ENCODE data around the gene CNDP1.
"Not testable (repeated sequence)": the region's sequence is repeated elsewhere in the genome, so short reads cannot be mapped to it uniquely, and the experiment has no call there.

The CNDP1 gene

DNA sequence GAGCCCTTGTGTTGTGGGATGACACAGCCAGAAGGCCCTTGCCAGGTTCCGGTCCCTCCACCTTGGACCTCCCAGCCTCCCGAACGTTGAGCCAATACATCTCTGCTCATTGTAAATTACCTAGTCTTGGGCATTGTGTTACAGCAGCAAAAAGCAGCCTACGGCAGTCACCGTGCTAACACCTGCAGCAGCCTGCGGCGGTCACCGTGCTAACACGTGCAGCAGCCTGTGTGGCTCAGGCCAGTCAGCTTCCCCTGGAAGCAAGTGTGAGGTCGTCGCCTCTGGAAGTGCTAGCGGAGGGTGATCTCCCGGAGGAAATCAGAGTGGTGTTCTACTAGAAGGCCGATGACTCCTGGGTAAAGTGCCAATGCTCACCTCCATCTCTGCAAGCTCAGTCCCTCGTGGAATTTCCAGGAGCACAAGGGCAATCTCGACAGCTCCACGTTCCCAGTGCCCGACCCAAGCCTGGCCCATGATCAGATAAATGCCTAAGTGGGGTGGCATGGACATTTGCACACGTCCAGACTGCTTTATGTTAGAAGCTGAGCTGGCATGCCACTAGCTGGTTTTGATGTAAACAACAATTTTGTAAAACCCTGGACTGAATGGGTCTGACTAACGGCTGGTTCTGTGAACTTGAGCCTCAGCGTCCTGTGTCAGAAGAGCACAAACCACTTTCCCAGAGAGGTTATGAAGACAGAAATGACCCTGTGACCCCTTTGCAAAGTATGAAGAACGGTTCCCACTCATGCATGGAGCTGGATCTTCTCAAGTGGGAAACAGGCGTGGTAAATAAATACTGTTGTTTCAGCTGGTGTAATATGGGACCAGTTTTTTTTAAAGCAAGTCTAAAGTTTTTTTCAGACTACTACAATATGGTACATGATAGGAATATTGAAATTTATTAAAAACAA is 11.4 kb upstream of the CNDP1 start:
- no peak for DNase-seq

DNA sequence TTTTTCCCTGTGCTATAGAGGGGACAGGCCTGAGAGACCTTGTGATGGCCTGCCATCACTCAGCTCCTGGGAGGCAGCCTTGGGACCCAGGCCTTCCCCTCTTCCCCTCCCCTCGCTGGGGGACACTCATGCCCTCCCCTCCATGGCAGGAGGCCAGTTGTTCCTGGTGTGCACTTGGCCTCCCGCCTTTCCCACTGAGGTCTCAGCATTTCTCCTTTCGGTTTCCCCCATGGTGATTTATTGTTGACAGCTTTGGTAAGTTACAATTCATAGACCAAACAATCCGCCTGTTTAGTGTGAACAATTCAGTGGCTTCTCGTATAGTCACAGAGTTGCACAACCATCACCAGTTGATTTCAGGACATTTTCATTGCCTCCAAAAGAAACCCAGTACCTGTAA is 10.2 kb upstream of the CNDP1 start:
- no peak for DNase-seq

DNA sequence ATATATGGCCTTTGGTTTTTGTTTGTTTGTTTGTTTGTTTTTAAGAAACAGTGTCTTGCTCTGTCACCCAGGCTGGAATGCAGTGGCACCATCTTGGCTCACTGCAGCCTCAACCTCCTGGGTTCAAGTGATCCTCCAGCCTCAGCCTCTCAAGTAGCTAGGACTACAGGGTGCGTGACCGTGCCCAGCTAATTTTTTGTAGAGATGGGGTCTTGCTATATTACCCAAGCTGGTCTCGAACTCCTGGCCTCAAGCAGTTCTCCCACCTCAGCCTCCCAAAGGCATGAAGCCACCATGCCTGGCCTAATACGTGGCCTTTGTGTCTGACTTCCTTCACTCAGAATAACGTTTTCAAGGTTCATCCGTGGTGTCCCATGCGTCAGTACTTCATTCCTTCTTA is 9.4 kb upstream of the CNDP1 start:
- not testable (repeated sequence) for DNase-seq

DNA sequence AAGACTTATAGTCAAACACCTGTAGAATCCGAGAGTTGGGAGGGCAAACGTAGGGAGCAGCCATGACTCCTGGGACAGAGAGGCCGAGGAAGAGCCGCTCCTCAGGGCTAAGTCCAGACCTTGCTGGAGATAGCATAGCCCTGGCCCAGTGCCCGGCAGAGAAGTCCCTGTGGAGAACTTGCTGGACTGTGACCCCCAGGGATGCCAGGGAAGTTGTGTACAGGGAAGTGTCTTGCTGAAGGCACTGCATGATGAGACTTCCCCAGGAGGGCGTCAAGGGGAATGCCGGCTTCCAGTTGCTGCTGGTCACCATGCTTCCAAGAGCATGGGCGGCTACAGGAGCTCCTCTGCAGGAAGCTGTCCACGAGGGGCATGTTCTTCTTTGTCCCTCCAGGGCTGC is 8.6 kb upstream of the CNDP1 start:
- DNase-seq = no peak

DNA sequence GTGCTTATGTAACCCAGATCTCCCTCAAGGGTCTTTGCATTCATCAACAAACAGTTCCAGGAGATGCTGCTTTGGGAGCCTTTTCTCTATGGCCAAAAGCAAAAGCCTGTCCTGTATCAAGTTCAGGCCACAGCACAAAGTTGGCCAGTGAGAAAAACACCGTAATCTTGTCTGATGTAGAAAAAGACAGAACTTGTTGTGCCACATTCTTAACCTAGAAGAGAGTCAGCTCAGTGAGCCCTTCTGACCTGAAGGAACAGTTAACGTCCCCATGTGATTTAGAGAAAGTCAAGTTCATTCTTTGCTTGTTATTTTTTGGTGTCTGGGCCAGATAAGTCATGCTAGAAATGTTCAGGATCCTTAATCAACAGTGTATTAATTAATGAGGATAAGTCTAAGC is 7.8 kb upstream of the CNDP1 start:
- no peak for DNase-seq

DNA sequence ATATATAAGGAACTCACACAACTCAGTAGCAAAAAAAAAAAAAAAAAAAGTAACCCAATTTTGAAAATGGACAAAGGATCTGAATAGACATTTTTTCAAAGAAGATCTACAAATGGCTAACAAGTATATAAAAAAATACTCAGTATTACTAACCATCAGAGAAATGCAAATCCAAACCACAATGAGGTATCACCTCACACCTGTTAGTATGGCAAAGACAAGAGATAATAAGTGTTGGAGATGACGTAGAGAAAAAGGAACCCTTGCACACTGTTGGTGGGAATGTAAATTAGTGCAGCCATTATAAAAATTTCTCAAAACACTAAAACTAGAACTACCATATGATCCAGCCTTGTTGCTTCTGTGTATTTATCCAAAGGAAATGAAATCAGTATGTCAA is 5.8 kb upstream of the CNDP1 start:
- no peak for DNase-seq

DNA sequence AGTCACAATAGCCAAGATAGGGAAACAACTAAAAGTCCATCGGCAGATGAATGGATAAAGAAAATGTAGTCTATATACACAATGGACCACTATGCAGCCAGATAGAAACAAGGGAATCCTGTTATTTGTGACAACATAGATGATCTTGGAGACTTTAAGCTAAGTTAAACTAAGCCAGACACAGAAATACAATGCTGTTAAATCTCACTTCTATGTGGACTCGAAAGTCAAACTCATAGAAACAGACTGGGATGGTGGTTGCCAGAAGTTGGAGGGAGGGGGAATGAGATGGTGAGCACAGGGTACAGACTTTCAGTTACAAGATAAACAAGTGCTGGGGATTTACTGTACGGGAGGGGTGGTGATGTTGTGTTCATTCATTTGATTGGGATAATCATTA is 5.4 kb upstream of the CNDP1 start:
- no peak for DNase-seq

DNA sequence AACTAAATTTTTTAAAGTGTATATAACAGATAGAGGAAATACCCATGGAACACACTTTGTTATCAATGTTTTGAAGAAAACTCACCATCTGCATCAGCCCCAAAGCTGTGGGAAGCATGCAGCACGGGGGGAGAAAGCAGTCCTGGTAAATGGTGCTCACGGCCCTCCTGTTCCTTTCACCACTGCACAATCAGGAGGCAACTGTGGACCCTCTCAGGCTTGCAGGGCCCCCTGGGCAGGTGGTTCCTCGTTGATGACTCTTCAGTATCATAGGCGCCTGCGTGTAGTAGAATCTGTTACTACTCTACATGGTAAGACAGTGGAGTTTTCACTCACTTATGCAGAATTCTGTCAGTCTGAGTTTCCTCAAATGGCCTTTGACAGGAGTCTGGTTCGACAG is 4.9 kb upstream of the CNDP1 start:
- no peak for DNase-seq

DNA sequence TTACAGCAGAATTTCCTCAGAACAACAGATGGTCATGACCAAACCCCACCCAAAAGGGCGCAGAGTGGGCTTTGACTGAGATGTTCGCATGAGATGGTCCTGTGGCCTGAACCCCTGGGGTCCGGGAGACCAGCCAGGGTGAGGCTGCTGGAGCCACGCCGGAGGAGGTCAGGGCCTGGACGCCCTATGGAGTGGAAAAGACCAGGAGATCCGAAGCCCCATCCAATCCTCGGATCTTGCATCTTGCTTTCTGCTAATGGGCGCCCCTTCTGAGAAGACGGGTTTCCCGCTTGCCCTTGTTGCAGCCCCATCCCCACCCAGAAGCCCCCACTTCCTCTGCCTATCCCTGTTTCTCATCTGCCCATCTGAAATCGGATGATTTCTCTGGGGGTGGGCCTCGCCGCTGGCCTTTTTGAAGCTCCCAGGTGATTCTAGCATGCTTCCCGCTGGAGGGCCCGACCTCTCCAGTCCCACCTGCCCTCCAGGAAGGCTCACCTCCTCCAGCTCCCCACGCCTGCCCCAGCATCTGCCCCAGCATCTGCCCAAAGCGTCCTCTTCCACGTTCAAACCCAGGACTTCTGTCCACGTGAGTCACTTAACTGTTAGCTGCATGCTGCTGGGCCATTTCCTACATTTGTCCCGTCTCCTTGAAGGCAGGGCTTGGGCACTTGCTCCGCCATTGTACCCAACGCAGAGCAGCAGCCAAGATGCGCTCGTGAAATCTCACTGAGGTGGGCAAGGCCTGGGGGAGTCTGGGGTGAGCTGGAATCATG is 4.3 kb upstream of the CNDP1 start:
- DNase-seq = no peak

DNA sequence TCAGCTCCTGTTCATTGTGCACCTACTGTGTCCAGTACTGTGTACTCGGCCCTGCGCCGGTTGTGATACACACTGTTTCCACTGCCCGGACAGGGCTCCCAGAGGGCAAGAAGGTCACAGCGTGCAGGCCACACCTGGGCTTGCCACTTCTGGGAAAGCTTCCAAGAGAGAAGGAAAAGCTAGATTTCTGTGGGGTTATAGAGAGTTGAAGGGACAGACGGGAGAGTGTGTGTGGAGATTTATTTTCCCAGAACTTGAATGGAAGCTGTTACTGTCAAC is 3.8 kb upstream of the CNDP1 start:
- no peak for DNase-seq

DNA sequence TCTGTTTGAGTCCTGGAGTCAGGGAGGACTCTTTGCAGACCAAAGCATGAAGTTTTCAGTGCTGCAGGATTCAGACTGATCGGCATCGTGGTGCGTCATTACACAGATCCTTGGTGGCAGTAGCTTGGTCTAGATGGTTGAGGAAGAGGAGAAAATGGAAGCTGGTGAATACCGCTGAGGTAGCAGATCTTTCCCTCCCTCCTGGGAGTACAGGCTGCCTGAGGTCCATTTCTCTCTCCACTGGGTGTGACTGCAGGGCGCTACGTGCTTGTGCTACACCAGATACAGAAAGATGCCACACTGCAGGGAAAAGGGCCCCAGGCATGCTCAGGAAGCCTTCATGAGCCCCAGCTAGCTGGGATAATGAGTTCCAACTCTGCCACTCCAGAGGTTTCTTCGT is 3.3 kb upstream of the CNDP1 start:
- no peak for DNase-seq

DNA sequence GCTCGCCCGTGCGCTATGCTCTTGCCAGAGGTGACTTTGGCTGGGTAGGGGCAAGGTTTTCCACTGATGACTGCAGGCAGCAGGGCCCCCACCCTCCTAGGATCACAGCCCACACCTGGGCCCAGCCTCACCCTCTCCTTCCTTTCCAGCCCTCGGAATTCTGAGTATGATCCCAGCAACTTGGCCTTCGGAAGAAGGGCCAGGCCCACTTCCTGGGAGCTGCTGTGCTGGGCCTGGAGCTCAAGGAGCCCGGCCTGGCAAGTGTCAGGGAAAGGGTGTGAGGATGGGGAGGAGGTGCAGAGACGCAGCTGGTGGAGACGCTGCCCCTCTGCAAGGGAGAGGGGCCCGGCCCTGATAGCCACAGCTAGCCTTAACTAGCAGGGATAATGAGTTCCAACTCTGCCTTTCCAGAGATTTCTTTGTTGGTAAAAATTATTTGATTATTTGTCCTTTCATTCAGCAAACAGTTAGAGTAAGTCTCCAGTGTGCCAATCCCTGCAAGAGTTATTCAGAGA is 1.7 kb upstream of the CNDP1 start:
- DNase-seq = no peak

DNA sequence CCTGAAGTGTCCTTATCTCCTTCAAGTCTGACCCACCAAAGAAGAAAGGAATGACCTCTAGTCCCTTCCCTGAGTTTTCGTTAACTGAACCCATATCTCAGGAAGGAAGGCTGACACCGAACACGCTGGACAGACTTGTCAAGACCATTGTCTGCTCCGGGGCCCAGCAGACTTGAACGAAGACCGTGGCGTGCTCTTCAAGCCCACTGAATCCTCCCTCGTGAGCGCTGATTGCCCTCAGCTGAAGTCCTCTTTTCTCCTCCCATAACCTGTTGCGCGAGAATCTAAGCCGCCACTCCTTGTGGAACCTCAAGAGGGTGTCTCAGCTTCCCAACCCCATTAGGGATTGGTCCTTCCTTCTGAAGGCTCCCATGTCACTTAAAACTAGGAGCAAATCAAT is 634 bp upstream of the CNDP1 start:
- DNase-seq = no peak

DNA sequence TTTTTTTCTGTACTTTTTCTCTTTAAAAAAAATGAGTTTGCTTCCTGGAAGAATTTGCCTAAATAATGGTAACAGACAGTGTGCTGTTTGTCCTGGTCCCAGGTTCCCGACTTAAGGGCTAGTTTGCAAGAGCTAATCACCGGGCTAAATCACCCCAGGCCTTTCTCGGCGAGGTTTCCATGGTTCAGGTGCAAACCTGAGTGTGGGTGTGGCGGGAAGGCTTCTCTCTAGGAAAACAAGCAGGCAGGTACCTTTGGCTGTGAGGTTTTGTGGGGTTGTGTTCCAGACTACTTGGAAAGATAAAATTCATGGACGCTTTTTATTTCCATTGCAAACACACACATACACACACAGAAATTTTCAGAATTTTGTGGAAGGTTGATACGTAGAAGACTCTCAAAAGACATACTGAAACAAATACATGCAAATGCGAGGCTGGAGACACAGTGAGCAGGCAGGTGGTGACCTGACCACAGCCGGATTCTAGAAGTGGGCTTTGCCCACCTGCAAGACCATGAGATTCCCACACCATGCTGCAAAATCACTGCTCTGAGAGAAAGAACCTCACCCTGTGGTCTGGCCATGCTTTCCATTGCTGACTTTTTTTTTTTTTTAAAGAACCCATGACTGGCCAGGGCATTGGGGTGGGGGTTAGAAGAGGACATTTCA is 815 bp downstream of the CNDP1 start:
- DNase-seq = no peak

DNA sequence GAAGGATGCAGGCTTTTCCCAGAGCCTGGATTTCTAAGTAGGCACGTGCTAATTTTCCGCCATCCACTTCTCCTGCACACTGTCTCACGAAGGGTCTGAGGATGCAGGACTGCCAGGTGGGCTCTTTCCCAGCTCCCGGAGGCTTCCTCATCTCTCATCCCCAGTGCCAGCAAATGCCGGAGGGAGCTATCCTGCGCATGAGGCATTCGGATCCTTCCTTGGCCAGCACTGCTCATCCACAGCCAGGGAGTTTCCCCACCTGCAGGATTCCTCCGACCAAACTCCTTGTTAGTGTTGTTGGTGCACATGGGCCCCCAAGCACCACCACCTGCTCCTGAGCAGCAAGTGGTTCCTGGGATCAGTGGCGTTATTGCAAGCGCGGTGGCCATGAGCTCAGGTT is 5.0 kb downstream of the CNDP1 start:
- DNase-seq = no peak

DNA sequence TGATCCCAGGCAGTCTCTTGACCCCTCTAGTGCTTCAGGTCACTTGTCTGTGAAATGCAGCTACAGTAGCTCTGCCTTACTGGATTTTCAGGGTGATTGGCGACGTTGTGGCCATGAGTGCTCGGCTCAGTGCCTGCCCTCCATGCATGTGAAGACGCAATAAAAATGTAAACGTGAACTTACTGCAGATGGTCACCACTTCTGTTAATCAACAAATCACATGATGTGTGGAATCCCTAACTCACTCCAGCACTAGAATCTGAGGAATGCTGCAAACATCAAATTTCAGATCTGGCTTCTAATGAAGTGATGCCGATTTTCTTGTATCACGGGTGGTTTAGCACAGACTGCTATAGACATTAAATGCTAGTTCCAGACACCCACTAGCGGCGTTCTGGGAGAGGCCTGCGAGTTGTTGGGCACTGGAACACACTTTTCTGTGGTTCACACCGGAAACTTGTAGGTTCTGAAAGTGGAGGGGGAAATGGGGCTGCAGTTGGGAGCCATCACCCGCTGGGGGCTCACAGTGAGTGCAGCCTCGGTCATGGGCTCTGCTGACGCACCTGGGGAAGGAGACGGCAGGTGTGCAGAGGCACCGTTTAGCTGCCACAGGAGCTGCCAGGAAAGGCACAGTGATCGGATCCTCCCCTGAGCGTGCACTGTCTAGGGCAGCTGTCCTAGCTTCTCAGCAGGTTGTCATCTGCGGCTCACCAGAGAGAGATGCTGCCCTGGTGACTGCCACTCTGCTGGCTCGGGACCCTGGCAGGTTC is 6.5 kb downstream of the CNDP1 start:
- DNase-seq = no peak

DNA sequence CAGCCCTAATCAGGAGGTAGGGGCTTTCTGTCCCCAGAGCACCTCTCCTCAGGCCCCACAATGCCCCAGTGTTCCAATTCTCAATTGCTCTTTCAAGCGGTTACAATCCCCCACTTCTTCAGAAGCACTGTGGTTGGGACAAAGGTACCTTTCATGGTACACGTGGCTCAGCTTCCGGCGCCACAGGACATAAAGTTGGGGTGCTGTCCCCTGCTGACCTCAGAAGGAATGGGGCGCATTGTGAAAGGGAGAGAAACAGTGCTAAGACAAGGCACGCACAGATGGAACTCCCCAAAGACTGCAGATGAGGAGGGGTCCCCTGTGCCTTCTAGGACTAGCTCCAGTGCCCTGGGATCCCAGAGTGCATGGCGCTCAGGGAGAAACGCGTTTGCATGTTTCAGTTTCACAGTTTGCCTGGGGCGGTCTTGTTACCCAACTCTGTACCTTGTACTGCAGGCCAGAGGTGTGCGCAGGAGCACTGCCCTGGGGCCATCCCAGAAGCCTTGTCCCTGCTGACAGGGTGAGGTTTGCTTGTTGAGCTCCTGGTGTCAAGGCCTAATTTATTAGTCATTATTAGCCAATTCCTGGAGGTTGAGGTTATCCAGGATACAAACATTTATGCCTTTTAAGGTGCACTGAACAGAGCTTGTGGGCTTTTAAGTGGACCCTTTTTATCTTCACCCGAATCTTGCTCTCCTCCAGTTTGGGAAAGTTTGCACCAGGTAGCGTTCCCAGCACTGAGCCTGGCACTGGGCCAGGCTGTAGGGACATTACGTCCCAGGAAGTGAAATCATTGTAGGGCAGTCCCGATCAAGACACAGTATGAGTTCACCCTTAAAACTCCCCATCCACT is 7.6 kb downstream of the CNDP1 start:
- no peak for DNase-seq

DNA sequence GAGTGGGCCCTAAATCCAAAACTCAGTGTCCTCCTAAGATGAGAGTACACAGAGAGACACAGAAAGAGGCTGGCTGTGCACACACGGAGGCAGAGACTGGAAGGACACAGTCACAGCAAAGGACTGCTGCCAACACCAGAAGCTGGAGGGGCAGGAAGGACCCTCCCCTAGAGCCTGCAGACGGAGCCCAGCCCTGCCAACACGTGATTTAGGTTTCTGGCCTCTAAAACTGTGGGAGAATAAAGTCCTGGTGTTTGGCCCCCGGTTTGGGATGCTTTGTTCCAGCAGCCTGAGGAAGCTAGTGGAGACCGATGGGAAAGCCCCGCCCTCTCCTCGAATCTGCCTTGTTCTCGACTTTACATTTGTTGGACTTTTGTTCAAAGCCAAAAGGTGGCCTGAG is 10.6 kb downstream of the CNDP1 start:
- no peak for DNase-seq

DNA sequence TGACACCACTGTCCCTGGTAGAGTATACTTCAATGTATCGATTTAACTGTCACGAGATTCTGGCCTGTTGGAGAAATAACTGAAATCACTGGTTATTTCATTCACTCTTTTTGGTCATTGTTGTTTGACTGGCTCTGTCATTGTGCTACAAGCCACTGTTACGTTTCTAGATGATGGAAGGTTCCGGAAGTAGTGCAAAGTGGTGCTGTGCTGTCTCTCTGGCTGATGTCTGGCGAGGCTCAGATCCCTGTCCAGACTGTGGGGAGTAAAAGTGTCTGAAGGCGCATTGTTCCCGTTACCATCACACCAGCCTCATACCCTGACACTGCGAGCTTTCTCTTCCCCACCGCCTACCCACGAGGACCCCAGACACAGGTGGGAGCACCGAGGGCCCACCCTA is 11.7 kb downstream of the CNDP1 start:
- no peak for DNase-seq

DNA sequence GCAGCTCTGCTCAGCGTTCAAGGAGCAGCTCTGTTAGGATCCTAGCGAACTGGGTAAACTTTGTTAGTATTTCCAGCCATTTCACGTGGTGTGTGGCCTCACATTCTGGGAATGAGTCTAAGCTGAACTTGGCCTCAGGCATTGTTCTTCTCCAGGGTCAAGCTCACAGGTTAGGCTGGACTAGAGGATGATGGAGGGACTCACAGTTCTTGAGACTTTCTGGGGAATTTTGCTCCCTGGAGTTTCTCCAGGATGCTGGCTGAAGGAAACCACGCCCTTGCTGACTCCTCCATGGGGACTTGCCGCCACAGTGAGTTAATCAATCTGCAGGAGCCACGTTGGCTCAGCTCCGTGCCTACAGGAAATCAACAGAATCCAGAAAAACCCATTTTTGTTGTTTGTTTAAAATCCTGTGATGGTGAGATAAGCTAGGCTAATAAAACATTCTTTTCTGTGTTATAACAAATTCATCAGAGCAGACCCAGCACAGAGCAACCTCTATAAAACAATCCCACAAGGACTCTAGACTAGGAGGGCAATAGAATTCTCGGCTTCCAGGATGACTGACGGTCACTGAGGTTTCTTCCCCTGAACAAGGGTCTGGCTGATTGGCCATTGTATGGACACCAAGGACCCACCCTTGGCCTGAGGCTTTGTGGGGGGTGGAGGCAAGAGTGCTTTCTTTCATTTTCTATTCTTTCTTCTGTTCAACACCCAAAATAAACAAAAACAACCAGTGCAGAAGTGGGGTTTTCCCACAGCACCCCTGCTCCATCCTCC is 12.6 kb downstream of the CNDP1 start:
- no peak for DNase-seq

DNA sequence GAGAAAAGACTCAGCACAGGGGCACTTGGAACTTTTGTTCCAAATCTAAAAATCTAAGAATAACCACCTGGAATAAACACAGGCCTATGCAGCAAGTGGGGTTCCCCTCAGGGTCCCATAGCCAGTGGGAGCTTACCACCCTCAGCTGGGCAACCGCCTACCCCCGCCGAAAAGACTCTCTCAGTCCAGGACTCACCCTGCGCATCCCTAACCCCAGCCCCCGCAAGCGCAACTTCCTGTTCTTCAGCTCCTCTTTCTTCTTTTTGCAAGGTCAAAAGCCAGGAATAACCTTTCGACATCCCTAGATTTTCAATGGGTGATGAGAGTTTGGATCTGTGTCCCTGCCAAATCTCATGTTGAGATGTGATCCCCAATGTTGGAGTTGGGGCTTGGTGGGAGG is 13.6 kb downstream of the CNDP1 start:
- no peak for DNase-seq

Data from effector CD4-positive, alpha-beta T cell (primary cell).